Measurements from ENCODE around the gene MEMO1.
"Not testable (repeated sequence)": the region's sequence is repeated elsewhere in the genome, so short reads cannot be mapped to it uniquely, and the experiment has no call there.

Gene MEMO1

GRCh38 chr2:31998731-31999383 is 12.0 kb downstream of the MEMO1 start:
- no peak for DNase-seq (ENCODE audit: low read depth)

GRCh38 chr2:31997653-31998052 is 13.2 kb downstream of the MEMO1 start:
- peak; percentile 34 for DNase-seq (ENCODE audit: low read depth)

GRCh38 chr2:31996571-31997150 is 14.1 kb downstream of the MEMO1 start:
- DNase-seq (ENCODE audit: low read depth): no peak

- DNase-seq (ENCODE audit: low read depth): no peak
Measured at GRCh38 chr2:31992934-31993333, 17.9 kb downstream of the MEMO1 start.

GRCh38 chr2:31992025-31992579 is 18.7 kb downstream of the MEMO1 start:
- DNase-seq (ENCODE audit: low read depth): no peak

GRCh38 chr2:31989946-31990345 is 20.9 kb downstream of the MEMO1 start:
- DNase-seq (ENCODE audit: low read depth): no peak

- peak; percentile 71 for DNase-seq (ENCODE audit: low read depth)
Measured at GRCh38 chr2:31987454-31988220, 23.2 kb downstream of the MEMO1 start.

GRCh38 chr2:31986906-31987305 is 23.9 kb downstream of the MEMO1 start:
- no peak for DNase-seq (ENCODE audit: low read depth)

- no peak for DNase-seq (ENCODE audit: low read depth)
Measured at GRCh38 chr2:31983762-31984467, 26.9 kb downstream of the MEMO1 start.

GRCh38 chr2:31980674-31981356 is 30.0 kb downstream of the MEMO1 start:
- peak; percentile 41 for DNase-seq (ENCODE audit: low read depth)

GRCh38 chr2:31979956-31980355 is 30.9 kb downstream of the MEMO1 start:
- peak; percentile 29 for DNase-seq (ENCODE audit: low read depth)

- DNase-seq (ENCODE audit: low read depth): no peak
Measured at GRCh38 chr2:31979018-31979417, 31.8 kb downstream of the MEMO1 start.

- DNase-seq (ENCODE audit: low read depth): no peak
Measured at GRCh38 chr2:31978436-31978835, 32.4 kb downstream of the MEMO1 start.

GRCh38 chr2:31973665-31974064 is 37.1 kb downstream of the MEMO1 start:
- no peak for DNase-seq (ENCODE audit: low read depth)

GRCh38 chr2:31972059-31972458 is 38.7 kb downstream of the MEMO1 start:
- no peak for DNase-seq (ENCODE audit: low read depth)

GRCh38 chr2:31969178-31969577 is 41.6 kb downstream of the MEMO1 start:
- DNase-seq (ENCODE audit: low read depth): no peak

GRCh38 chr2:31967790-31968189 is 43.0 kb downstream of the MEMO1 start:
- peak; percentile 50 for DNase-seq (ENCODE audit: low read depth)

GRCh38 chr2:31966402-31966801 is 44.4 kb downstream of the MEMO1 start:
- not testable (repeated sequence) for DNase-seq (ENCODE audit: low read depth)

GRCh38 chr2:31965094-31965493 is 45.7 kb downstream of the MEMO1 start:
- DNase-seq (ENCODE audit: low read depth): no peak

GRCh38 chr2:31962757-31963361 is 47.9 kb downstream of the MEMO1 start:
- no peak for DNase-seq (ENCODE audit: low read depth)

- DNase-seq (ENCODE audit: low read depth): no peak
Measured at GRCh38 chr2:31958140-31958717, 52.6 kb downstream of the MEMO1 start.

Data from EH (cell line).